GM19328 (cell line): ENCODE results near the gene GPD2.
A peak's percentile ranks its signal among the peaks of the same experiment; 100 is the strongest.

ENCODE experiments used
- ATAC-seq: cut with Tn5 transposase; IDR thresholded peaks from one replicate; pipeline ENCODE4 v1.9.1; 2021; ENCODE audit warnings: mild to moderate bottlenecking, moderate library complexity; ENCODE audit not compliant: unreplicated experiment

GPD2 gene

GRCh38 chr2:156435396-156435717, 822 bp upstream of the GPD2 start:
- no peak for ATAC-seq

GRCh38 chr2:156436497-156437085, 412 bp downstream of the GPD2 start:
- ATAC-seq, result peak; percentile 58

GRCh38 chr2:156437272-156437930, 1.2 kb downstream of the GPD2 start:
- peak; percentile 7 for ATAC-seq

GRCh38 chr2:156437931-156438410, 1.8 kb downstream of the GPD2 start:
- ATAC-seq, result no peak

GRCh38 chr2:156443089-156443488, 6.9 kb downstream of the GPD2 start:
- no peak for ATAC-seq

GRCh38 chr2:156445296-156446220, 9.4 kb downstream of the GPD2 start:
- ATAC-seq, result no peak

- no peak for ATAC-seq
These were observed 11.6 kb downstream of the GPD2 start for GRCh38 chr2:156447761-156448160.

- ATAC-seq, result no peak
These were observed 12.6 kb downstream of the GPD2 start for GRCh38 chr2:156448766-156449165.

GRCh38 chr2:156452971-156453370, 16.8 kb downstream of the GPD2 start:
- ATAC-seq, result no peak

- ATAC-seq, result no peak
These were observed 19.3 kb downstream of the GPD2 start for GRCh38 chr2:156455361-156455975.

GRCh38 chr2:156456616-156457015, 20.4 kb downstream of the GPD2 start:
- ATAC-seq, result no peak

- no peak for ATAC-seq
These were observed 21.6 kb downstream of the GPD2 start for GRCh38 chr2:156457523-156458517.

- ATAC-seq, result no peak
These were observed 23.5 kb downstream of the GPD2 start for GRCh38 chr2:156459720-156460119.

- ATAC-seq, result no peak
These were observed 27.9 kb downstream of the GPD2 start for GRCh38 chr2:156464106-156464505.

GRCh38 chr2:156465573-156465972, 29.4 kb downstream of the GPD2 start:
- ATAC-seq, result no peak

- ATAC-seq, result no peak
These were observed 30.7 kb downstream of the GPD2 start for GRCh38 chr2:156466739-156467405.

- no peak for ATAC-seq
These were observed 34.9 kb downstream of the GPD2 start for GRCh38 chr2:156470975-156471583.

GRCh38 chr2:156471762-156472161, 35.6 kb downstream of the GPD2 start:
- no peak for ATAC-seq

- ATAC-seq, result no peak
These were observed 36.5 kb downstream of the GPD2 start for GRCh38 chr2:156472686-156473085.
